Measurements from ENCODE around the gene ZNF892. TPM values are rescaled to one million over a fixed set of nuclear protein-coding genes. Genes with fewer than 3 reads are reported as not detected.

Gene ZNF892
- total RNA-seq, 1 donor from 2014 or later, result 21.1 TPM

DNA sequence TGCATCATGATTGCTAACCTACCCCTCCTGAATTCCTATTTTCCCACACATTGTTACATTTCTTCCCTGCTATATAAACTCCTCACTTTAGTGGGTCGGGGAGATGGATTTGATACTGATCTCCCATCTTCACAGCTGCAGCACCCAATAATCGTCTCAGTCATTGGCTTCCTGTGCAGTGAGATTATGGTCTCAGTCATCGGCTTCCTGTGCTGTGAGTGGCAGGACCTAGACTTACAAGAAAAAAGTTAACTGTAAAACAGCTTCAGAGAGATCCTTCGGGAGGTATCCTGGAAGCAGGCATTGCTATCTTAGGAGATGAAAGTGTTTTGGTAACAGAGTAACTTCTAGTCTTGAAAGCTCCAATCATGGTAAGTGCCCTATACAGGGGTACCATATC is 3.4 kb upstream of the ZNF892 start:
- H3K27me3 Mint-ChIP-seq (ENCODE audit: unreplicated experiment), result peaks cover 10% of the 10 kb centered on the region

DNA sequence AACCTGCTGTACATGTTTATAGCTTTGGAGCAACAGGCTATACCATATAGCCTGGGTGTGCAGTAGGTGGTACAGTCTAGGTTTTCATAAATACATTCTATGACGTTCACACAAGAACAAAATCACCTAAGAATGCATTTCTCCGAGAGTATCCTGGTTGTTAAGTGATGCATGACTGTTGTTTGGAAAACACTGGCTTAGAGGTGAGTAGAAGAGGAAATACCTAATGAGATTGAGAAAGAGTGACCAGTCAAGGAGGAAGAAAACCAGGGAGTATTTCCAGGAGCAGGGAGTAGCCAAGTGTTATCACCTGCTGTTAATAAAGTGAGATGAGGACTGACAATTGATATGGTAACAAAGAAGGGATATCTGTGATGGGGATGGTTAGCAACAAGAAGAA is 2.9 kb upstream of the ZNF892 start:
- Mint-ChIP-seq H3K9me3 (ENCODE audit: unreplicated experiment) (peaks cover 15% of the 10 kb centered on the region), H3K27me3 (ENCODE audit: unreplicated experiment) (peaks cover 8% of the 10 kb centered on the region), H3K36me3 (ENCODE audit: unreplicated experiment) (peaks cover 17% of the 10 kb centered on the region), H3K27ac (ENCODE audit: unreplicated experiment) (no peak overlapping the region), H3K4me1 (ENCODE audit: low read depth, unreplicated experiment) (peaks cover 8% of the 10 kb centered on the region), H3K4me3 (ENCODE audit: unreplicated experiment) (no peak overlapping the region)
- DNase-seq, result no peak
- TF ChIP-seq, protein P1, sequence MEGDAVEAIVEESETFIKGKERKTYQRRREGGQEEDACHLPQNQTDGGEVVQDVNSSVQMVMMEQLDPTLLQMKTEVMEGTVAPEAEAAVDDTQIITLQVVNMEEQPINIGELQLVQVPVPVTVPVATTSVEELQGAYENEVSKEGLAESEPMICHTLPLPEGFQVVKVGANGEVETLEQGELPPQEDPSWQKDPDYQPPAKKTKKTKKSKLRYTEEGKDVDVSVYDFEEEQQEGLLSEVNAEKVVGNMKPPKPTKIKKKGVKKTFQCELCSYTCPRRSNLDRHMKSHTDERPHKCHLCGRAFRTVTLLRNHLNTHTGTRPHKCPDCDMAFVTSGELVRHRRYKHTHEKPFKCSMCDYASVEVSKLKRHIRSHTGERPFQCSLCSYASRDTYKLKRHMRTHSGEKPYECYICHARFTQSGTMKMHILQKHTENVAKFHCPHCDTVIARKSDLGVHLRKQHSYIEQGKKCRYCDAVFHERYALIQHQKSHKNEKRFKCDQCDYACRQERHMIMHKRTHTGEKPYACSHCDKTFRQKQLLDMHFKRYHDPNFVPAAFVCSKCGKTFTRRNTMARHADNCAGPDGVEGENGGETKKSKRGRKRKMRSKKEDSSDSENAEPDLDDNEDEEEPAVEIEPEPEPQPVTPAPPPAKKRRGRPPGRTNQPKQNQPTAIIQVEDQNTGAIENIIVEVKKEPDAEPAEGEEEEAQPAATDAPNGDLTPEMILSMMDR (IDR thresholded peaks at IDR 0.05; ENCODE audit: partially characterized antibody, unreplicated experiment), result no peak

More for the DNA sequence above, 3.4 kb upstream of the ZNF892 start:
- peaks cover 12% of the 10 kb centered on the region for H3K9me3 Mint-ChIP-seq (ENCODE audit: unreplicated experiment)
- H3K4me1 Mint-ChIP-seq (ENCODE audit: low read depth, unreplicated experiment), result peaks cover 8% of the 10 kb centered on the region
- TF ChIP-seq, protein P1 (IDR thresholded peaks at IDR 0.05; ENCODE audit: partially characterized antibody, unreplicated experiment), result no peak
- H3K27ac Mint-ChIP-seq (ENCODE audit: unreplicated experiment), result no peak overlapping the region
- H3K4me3 Mint-ChIP-seq (ENCODE audit: unreplicated experiment), result no peak overlapping the region
- DNase-seq, result no peak
- peaks cover 12% of the 10 kb centered on the region for H3K36me3 Mint-ChIP-seq (ENCODE audit: unreplicated experiment)

DNA sequence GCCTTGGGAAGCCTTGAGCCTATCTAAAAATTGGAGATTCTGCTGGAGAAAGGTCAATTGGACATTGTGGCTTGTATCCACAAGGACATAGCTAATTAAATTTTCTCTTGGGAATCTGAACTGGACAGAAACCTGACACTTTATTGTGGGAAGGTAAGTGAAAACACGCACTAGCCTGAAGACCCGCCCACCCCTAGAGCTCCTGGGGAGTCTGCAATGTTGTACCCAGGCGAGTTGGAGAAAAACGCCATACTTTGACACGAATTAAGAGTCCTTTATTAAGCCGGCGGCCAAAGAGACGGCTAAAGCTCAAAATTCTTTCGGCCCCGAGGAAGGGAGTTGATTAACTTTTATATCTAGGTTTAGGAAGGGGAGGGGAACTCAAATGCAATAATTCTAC is 1.2 kb upstream of the ZNF892 start:
- Mint-ChIP-seq H3K27me3 (ENCODE audit: unreplicated experiment) (peaks cover 7% of the 10 kb centered on the region), H3K4me3 (ENCODE audit: unreplicated experiment) (peak overlapping the region; percentile 94), H3K9me3 (ENCODE audit: unreplicated experiment) (peaks cover 15% of the 10 kb centered on the region), H3K27ac (ENCODE audit: unreplicated experiment) (peak overlapping the region; percentile 82), H3K4me1 (ENCODE audit: low read depth, unreplicated experiment) (peaks cover 8% of the 10 kb centered on the region), H3K36me3 (ENCODE audit: unreplicated experiment) (peaks cover 26% of the 10 kb centered on the region)
- no peak for DNase-seq
- TF ChIP-seq, protein P1 (IDR thresholded peaks at IDR 0.05; ENCODE audit: partially characterized antibody, unreplicated experiment), result no peak

DNA sequence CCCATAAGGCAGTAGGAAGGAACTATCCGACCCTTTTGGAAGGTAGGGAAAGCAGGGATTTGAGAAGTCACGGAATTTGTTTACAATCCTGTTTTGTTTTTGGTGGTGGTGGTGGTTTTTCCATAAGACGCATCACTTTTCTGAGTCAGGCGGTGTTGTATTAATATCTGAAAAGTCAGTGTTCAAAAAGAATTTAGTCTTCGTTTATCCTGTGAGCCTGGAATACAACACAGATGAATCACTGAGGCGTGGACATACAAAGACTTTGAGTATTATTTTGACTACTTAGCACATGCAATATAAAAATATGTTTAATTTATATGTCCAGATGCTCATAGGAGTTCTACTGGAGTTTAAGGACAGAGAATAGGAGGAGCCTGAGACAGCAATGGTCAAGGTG is 785 bp downstream of the ZNF892 start:
- DNase-seq, result no peak
- TF ChIP-seq, protein P1 (IDR thresholded peaks at IDR 0.05; ENCODE audit: partially characterized antibody, unreplicated experiment), result no peak
- Mint-ChIP-seq H3K36me3 (ENCODE audit: unreplicated experiment) (peaks cover 46% of the 10 kb centered on the region), H3K4me3 (ENCODE audit: unreplicated experiment) (peak overlapping the region; percentile 94), H3K9me3 (ENCODE audit: unreplicated experiment) (peaks cover 17% of the 10 kb centered on the region), H3K27ac (ENCODE audit: unreplicated experiment) (peak overlapping the region; percentile 89), H3K4me1 (ENCODE audit: low read depth, unreplicated experiment) (peaks cover 8% of the 10 kb centered on the region), H3K27me3 (ENCODE audit: unreplicated experiment) (peaks cover 4% of the 10 kb centered on the region)

DNA sequence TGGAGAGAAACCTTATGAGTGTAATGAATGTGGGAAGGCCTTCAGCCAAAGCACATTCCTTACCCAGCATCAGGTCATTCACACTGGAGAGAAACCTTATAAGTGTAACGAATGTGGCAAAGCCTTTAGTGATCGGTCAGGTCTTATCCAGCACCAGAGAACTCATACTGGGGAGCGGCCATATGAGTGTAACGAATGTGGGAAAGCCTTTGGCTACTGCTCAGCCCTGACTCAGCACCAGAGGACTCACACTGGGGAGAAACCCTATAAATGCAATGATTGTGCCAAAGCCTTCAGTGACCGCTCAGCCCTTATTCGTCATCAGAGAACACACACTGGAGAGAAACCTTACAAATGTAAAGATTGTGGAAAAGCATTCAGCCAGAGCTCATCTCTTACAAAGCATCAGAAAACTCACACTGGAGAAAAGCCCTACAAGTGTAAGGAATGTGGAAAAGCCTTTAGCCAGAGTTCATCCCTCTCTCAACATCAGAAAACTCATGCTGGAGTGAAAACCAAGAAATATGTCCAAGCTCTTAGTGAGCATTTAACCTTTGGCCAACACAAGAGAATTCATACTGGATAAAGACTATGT is 7.8 kb downstream of the ZNF892 start:
- no peak for DNase-seq
- Mint-ChIP-seq H3K27ac (ENCODE audit: unreplicated experiment) (no peak overlapping the region), H3K4me1 (ENCODE audit: low read depth, unreplicated experiment) (no peaks in the 10 kb centered on the region), H3K9me3 (ENCODE audit: unreplicated experiment) (peaks cover 34% of the 10 kb centered on the region), H3K4me3 (ENCODE audit: unreplicated experiment) (no peak overlapping the region), H3K36me3 (ENCODE audit: unreplicated experiment) (peaks cover 94% of the 10 kb centered on the region), H3K27me3 (ENCODE audit: unreplicated experiment) (peaks cover 4% of the 10 kb centered on the region)
- TF ChIP-seq, protein P1 (IDR thresholded peaks at IDR 0.05; ENCODE audit: partially characterized antibody, unreplicated experiment), result no peak

Data from glutamatergic neuron (in vitro differentiated cells).